ENCODE data around the gene OR52E1.
"Not testable (repeated sequence)": the region's sequence is repeated elsewhere in the genome, so short reads cannot be mapped to it uniquely, and the experiment has no call there.

The OR52E1 gene

GRCh38 chr11:5069272-5069671 lies at the start of gene OR52E1:
Gene OR52E1 (plus strand): TSS chr11:5069572.
- no peak for DNase-seq (ENCODE audit: low read depth)

- no peak for DNase-seq (ENCODE audit: low read depth)
Measured at GRCh38 chr11:5021996-5022395, 47.4 kb upstream of the OR52E1 start.

GRCh38 chr11:5036669-5037068 lies 32.7 kb upstream of the OR52E1 start:
- DNase-seq (ENCODE audit: low read depth) = no peak

- no peak for DNase-seq (ENCODE audit: low read depth)
Measured at GRCh38 chr11:5037926-5038325, 31.4 kb upstream of the OR52E1 start.

- no peak for DNase-seq (ENCODE audit: low read depth)
Measured at GRCh38 chr11:5038341-5038740, 31.0 kb upstream of the OR52E1 start.

GRCh38 chr11:5040876-5041275 lies 28.5 kb upstream of the OR52E1 start:
- DNase-seq (ENCODE audit: low read depth) = no peak

GRCh38 chr11:5042091-5042490 lies 27.3 kb upstream of the OR52E1 start:
- no peak for DNase-seq (ENCODE audit: low read depth)

GRCh38 chr11:5043380-5043779 lies 26.0 kb upstream of the OR52E1 start:
- DNase-seq (ENCODE audit: low read depth) = no peak

- DNase-seq (ENCODE audit: low read depth) = no peak
Measured at GRCh38 chr11:5046226-5046625, 23.1 kb upstream of the OR52E1 start, which contains the start of gene OR52J3. Gene OR52J3 (plus strand): TSS chr11:5046526. CDS start chr11:5046526, 0 bp downstream.

GRCh38 chr11:5046754-5047330 lies 22.5 kb upstream of the OR52E1 start:
- DNase-seq (ENCODE audit: low read depth) = no peak

- DNase-seq (ENCODE audit: low read depth) = not testable (repeated sequence)
Measured at GRCh38 chr11:5058679-5059078, 10.7 kb upstream of the OR52E1 start.

- DNase-seq (ENCODE audit: low read depth) = no peak
Measured at GRCh38 chr11:5059391-5059790, 10.0 kb upstream of the OR52E1 start, which contains the start of gene OR52E2. Gene OR52E2 (minus strand): TSS chr11:5059627. CDS start chr11:5059627, 0 bp downstream.

GRCh38 chr11:5065027-5065426 lies 4.3 kb upstream of the OR52E1 start:
- DNase-seq (ENCODE audit: low read depth) = no peak

- no peak for DNase-seq (ENCODE audit: low read depth)
Measured at GRCh38 chr11:5071799-5072198, 2.4 kb downstream of the OR52E1 start.

- no peak for DNase-seq (ENCODE audit: low read depth)
Measured at GRCh38 chr11:5081405-5081804, 12.0 kb downstream of the OR52E1 start.

GRCh38 chr11:5083602-5084001 lies 14.2 kb downstream of the OR52E1 start:
- no peak for DNase-seq (ENCODE audit: low read depth)

- DNase-seq (ENCODE audit: low read depth) = no peak
Measured at GRCh38 chr11:5088556-5088955, 19.2 kb downstream of the OR52E1 start.

GRCh38 chr11:5090668-5091067 lies 21.3 kb downstream of the OR52E1 start:
- DNase-seq (ENCODE audit: low read depth) = no peak

GRCh38 chr11:5092821-5093585 lies 23.6 kb downstream of the OR52E1 start:
- no peak for DNase-seq (ENCODE audit: low read depth)

- no peak for DNase-seq (ENCODE audit: low read depth)
Measured at GRCh38 chr11:5096011-5096410, 26.6 kb downstream of the OR52E1 start.

- DNase-seq (ENCODE audit: low read depth) = no peak
Measured at GRCh38 chr11:5102246-5102645, 32.9 kb downstream of the OR52E1 start.

- no peak for DNase-seq (ENCODE audit: low read depth)
Measured at GRCh38 chr11:5103066-5103465, 33.7 kb downstream of the OR52E1 start.

GRCh38 chr11:5107285-5107684 lies 37.9 kb downstream of the OR52E1 start:
- no peak for DNase-seq (ENCODE audit: low read depth)

- DNase-seq (ENCODE audit: low read depth) = no peak
Measured at GRCh38 chr11:5115339-5115738, 46.0 kb downstream of the OR52E1 start.
